ENCODE results near the gene RBMS2.
A peak's percentile ranks its signal among the peaks of the same experiment; 100 is the strongest.

RBMS2 gene

DNA sequence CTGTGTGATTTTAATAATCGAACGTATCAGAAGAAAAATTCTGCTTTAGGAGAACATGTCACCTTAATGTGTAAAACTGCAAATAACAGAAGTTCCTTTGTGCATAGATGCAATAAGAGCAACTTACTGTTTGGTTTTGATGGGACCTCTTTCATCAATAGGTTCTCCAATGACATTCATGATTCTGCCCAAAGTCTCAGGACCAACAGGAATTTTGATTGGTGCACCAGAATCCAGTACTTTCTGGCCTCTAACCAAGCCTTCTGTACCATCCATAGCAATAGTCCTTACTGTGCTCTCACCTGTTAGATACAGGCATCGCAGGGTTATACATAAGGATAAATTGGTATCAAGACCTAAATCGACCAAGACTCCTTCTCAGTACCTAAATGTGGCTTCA, 123.0 kb downstream of the RBMS2 start:
- ATAC-seq (replicated peaks; ENCODE audit: extremely low read depth, poor library complexity, severe bottlenecking) (no peak), DNase-seq (ENCODE audit: low spot score in 2 of 2) (no peak)
- Mint-ChIP-seq H3K9me3 (no peaks in the 10 kb centered on the region), H3K4me3 (peak overlapping the region; percentile 90), H3K27ac (ENCODE audit: low read depth) (peak overlapping the region; percentile 93), H3K4me1 (peaks cover 26% of the 10 kb centered on the region), H3K36me3 (ENCODE audit: insufficient read depth) (peaks cover 61% of the 10 kb centered on the region), H3K27me3 (no peaks in the 10 kb centered on the region)

GRCh38 chr12:56645201-56645716, 123.6 kb downstream of the RBMS2 start:
- H3K27me3 Mint-ChIP-seq = no peaks in the 10 kb centered on the region
- peak overlapping the region; percentile 90 for H3K4me3 Mint-ChIP-seq
- H3K9me3 Mint-ChIP-seq = no peaks in the 10 kb centered on the region
- H3K36me3 Mint-ChIP-seq (ENCODE audit: insufficient read depth) = peaks cover 54% of the 10 kb centered on the region
- H3K27ac Mint-ChIP-seq (ENCODE audit: low read depth) = peak overlapping the region; percentile 93
- peaks cover 25% of the 10 kb centered on the region for H3K4me1 Mint-ChIP-seq
- DNase-seq (ENCODE audit: low spot score in 2 of 2) (no peak), ATAC-seq (replicated peaks; ENCODE audit: extremely low read depth, poor library complexity, severe bottlenecking) (no peak)
